Panc1 (cell line): ENCODE measurements around the gene OR2A7. TPM values are rescaled to one million over a fixed set of nuclear protein-coding genes. Genes with fewer than 3 reads are reported as not detected.
"Not testable (repeated sequence)": the region's sequence is repeated elsewhere in the genome, so short reads cannot be mapped to it uniquely, and the experiment has no call there.

Experiments used
- ATAC-seq: fragments of 200-7000 bp; cut with Tn5 transposase; 2 replicates; pipeline ENCODE4 v1.9.1; 2020; ENCODE audit warnings: mild to moderate bottlenecking, moderate library complexity
- BruUV-seq: library from RNA; stranded (reverse); fragments of 400-500 nt; replicated peaks from 2 replicates; lab custom pipeline; 2021; lab: Mats Ljungman, UMichigan
- CTCF ChIA-PET: fragments of 300-600 bp; sonication (Branson Sonifier 250); formaldehyde crosslinking; loops from one replicate; lab custom pipeline; 2022; ENCODE audit warnings: antibody characterized with exemption; lab: Charles Lee
- POLR2A ChIA-PET: fragments of 300-600 bp; sonication (Branson Sonifier 250); formaldehyde crosslinking; loops from one replicate; lab custom pipeline; 2022; ENCODE audit warnings: antibody characterized with exemption; lab: Charles Lee
- DNase-seq: peaks from one replicate; pipeline ENCODE4 v3.0.0-alpha.2; 2010; ENCODE audit warnings: low read depth, low spot score
- H3K27ac ChIP-seq: 2 replicates; pipeline ENCODE4 v1.5.1; 2011; ENCODE audit warnings: mild to moderate bottlenecking, low read length, inconsistent platforms
- H3K27me3 ChIP-seq: fragments of 200-500 bp; sonication (Bioruptor generic); 2 replicates; pipeline ENCODE4 v1.6.0; 2014; ENCODE audit warnings: low read length, inconsistent platforms; ENCODE audit not compliant: control insufficient read depth, insufficient read depth
- H3K36me3 ChIP-seq: fragments of 200-500 bp; sonication (Bioruptor generic); 2 replicates; pipeline ENCODE4 v1.5.1; 2014; ENCODE audit warnings: inconsistent platforms, mild to moderate bottlenecking, low read length, moderate library complexity; ENCODE audit not compliant: control insufficient read depth, insufficient read depth
- H3K4me1 ChIP-seq: 2 replicates; pipeline ENCODE4 v1.5.1; 2011; ENCODE audit warnings: inconsistent platforms, mild to moderate bottlenecking, low read length, moderate library complexity; ENCODE audit not compliant: control insufficient read depth, insufficient read depth
- H3K4me3 ChIP-seq, 2 experiments: 2 replicates each; pipeline ENCODE4 v1.5.1; 2011 to 2012; ENCODE audit warnings: low read depth in 2 of 2, low read length in 2 of 2, mild to moderate bottlenecking in 2 of 2, inconsistent platforms in 1 of 2, moderate library complexity in 1 of 2
- H3K9me3 ChIP-seq: fragments of 200-500 bp; sonication (Bioruptor generic); 2 replicates; pipeline ENCODE4 v1.5.1; 2014; ENCODE audit warnings: low read depth, mild to moderate bottlenecking, inconsistent platforms, low read length, moderate library complexity; ENCODE audit not compliant: control insufficient read depth, insufficient read depth
- in situ Hi-C: cut with HindIII; loops from 2 replicates; pipeline ENCODE4 v1.10.0; 2016; ENCODE audit warnings: low sequenced_read_pairs, low pct_unique_long_range_greater_than_20kb
- intact Hi-C: fragments of 100-400 bp; cut with micrococcal nuclease; formaldehyde crosslinking; loops from one replicate; pipeline ENCODE4 v1.10.0; 2022; ENCODE audit not compliant: unreplicated experiment
- total RNA-seq: library from RNA; stranded (reverse); gene quantifications from one replicate; pipeline ENCODE4 v1.2.1, GENCODE V29; 2021; ENCODE audit not compliant: unreplicated experiment

The OR2A7 gene
- total RNA-seq, 1 experiment from 2014 or later: 0.82 TPM

- H3K36me3 ChIP-seq, H3K9me3 ChIP-seq, POLR2A ChIA-PET, H3K4me1 ChIP-seq, H3K27me3 ChIP-seq, ATAC-seq, intact Hi-C loops, CTCF ChIA-PET, H3K27ac ChIP-seq, DNase-seq, in situ Hi-C loops, H3K4me3 ChIP-seq: not testable (repeated sequence)
- TSS peak; percentile 42 for BruUV-seq
Observed at GRCh38 chr7:144280010-144280409, 15.4 kb upstream of the OR2A7 start.

- H3K27ac ChIP-seq, H3K27me3 ChIP-seq, POLR2A ChIA-PET, BruUV-seq, H3K4me1 ChIP-seq, H3K4me3 ChIP-seq, H3K36me3 ChIP-seq, CTCF ChIA-PET, ATAC-seq, DNase-seq, H3K9me3 ChIP-seq, intact Hi-C loops, in situ Hi-C loops: not testable (repeated sequence)
Observed at GRCh38 chr7:144275281-144275680, 10.7 kb upstream of the OR2A7 start.

- ATAC-seq, in situ Hi-C loops, POLR2A ChIA-PET, CTCF ChIA-PET, H3K27ac ChIP-seq, H3K36me3 ChIP-seq, H3K27me3 ChIP-seq, DNase-seq, H3K4me1 ChIP-seq, H3K4me3 ChIP-seq, BruUV-seq, H3K9me3 ChIP-seq, intact Hi-C loops: not testable (repeated sequence)
Observed at GRCh38 chr7:144269188-144269587, 4.6 kb upstream of the OR2A7 start, which contains the start of gene CTAGE8. CTAGE8 (minus strand) TSS chr7:144269288; CDS start chr7:144269250, 38 bp downstream.

- H3K27ac ChIP-seq, in situ Hi-C loops, intact Hi-C loops, H3K36me3 ChIP-seq, H3K4me3 ChIP-seq, DNase-seq, ATAC-seq, H3K9me3 ChIP-seq, POLR2A ChIA-PET, CTCF ChIA-PET, H3K27me3 ChIP-seq, H3K4me1 ChIP-seq, BruUV-seq: not testable (repeated sequence)
Observed at GRCh38 chr7:144262128-144262527, 2.5 kb downstream of the OR2A7 start.

GRCh38 chr7:144259067-144259466, 5.5 kb downstream of the OR2A7 start:
- POLR2A ChIA-PET, H3K27me3 ChIP-seq, H3K36me3 ChIP-seq, CTCF ChIA-PET, H3K4me3 ChIP-seq, BruUV-seq, DNase-seq, H3K9me3 ChIP-seq, intact Hi-C loops, H3K4me1 ChIP-seq, in situ Hi-C loops, H3K27ac ChIP-seq: not testable (repeated sequence)
- ATAC-seq: 0 out of 2 replicates have a peak, but pooled peaks have one; percentile 32
